WERI-Rb-1 (cell line): Measurements from ENCODE around the gene SEC31A.
"Not testable (repeated sequence)": the region's sequence is repeated elsewhere in the genome, so short reads cannot be mapped to it uniquely, and the experiment has no call there.

Experiments used
- DNase-seq: peaks from one replicate; pipeline ENCODE4 v3.0.0-alpha.2; 2020
- H3K27ac ChIP-seq: fragments of 250-450 bp; sonication (Bioruptor Pico); 2 replicates; pipeline ENCODE4 v1.5.1; 2020; ENCODE audit warnings: mild to moderate bottlenecking, moderate library complexity
- H3K27me3 ChIP-seq: fragments of 250-450 bp; sonication (Bioruptor Pico); 2 replicates; pipeline ENCODE4 v1.5.1; 2021; ENCODE audit warnings: mild to moderate bottlenecking, low read depth, moderate library complexity; ENCODE audit not compliant: insufficient read depth, severe bottlenecking
- H3K36me3 ChIP-seq: fragments of 250-450 bp; sonication (Bioruptor Pico); 2 replicates; pipeline ENCODE4 v1.5.1; 2020; ENCODE audit warnings: mild to moderate bottlenecking, moderate library complexity
- H3K4me3 ChIP-seq: 2 replicates; pipeline ENCODE4 v1.5.1; 2011; ENCODE audit warnings: low read depth, mild to moderate bottlenecking, control low read depth, low read length
- H3K9me3 ChIP-seq: fragments of 250-450 bp; sonication (Bioruptor Pico); 2 replicates; pipeline ENCODE4 v1.5.1; 2021; ENCODE audit warnings: mild to moderate bottlenecking, moderate library complexity; ENCODE audit not compliant: severe bottlenecking
- TF ChIP-seq, protein P1 (sequence below): IDR thresholded peaks from 2 replicates; pipeline ENCODE4 v1.5.1; 2011; ENCODE audit warnings: low read depth, mild to moderate bottlenecking, control low read depth, inconsistent platforms, low read length

SEC31A gene

GRCh38 chr4:82921795-82922194 is 30.8 kb upstream of the SEC31A start:
- DNase-seq: no peak
- no peaks in the 10 kb centered on the region for H3K27me3 ChIP-seq
- TF ChIP-seq, protein P1, sequence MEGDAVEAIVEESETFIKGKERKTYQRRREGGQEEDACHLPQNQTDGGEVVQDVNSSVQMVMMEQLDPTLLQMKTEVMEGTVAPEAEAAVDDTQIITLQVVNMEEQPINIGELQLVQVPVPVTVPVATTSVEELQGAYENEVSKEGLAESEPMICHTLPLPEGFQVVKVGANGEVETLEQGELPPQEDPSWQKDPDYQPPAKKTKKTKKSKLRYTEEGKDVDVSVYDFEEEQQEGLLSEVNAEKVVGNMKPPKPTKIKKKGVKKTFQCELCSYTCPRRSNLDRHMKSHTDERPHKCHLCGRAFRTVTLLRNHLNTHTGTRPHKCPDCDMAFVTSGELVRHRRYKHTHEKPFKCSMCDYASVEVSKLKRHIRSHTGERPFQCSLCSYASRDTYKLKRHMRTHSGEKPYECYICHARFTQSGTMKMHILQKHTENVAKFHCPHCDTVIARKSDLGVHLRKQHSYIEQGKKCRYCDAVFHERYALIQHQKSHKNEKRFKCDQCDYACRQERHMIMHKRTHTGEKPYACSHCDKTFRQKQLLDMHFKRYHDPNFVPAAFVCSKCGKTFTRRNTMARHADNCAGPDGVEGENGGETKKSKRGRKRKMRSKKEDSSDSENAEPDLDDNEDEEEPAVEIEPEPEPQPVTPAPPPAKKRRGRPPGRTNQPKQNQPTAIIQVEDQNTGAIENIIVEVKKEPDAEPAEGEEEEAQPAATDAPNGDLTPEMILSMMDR: no peak
- H3K36me3 ChIP-seq: peaks cover 11% of the 10 kb centered on the region
- H3K9me3 ChIP-seq: no peaks in the 10 kb centered on the region
- H3K4me3 ChIP-seq: no peak overlapping the region
- H3K27ac ChIP-seq: no peak overlapping the region

DNA sequence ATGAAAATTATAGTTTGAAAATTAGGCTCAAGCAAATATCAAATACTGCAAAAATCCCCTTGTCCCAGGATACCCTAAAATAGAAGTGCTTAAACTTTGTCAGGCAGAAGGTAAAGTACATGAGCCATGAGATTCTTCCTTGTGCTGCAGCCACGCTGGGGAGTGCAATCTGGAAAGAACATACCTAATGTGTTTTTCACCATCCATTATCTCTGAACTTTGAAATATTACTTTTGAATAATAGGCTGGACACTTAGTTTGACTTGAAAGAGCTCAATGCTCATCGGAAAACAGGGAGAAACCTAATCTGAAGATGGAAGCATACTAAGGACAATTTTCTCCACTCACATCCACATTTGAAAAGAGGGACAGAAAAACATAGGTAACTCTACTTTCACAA is 28.4 kb upstream of the SEC31A start:
- Histone ChIP-seq H3K4me3 (no peak overlapping the region), H3K36me3 (peaks cover 15% of the 10 kb centered on the region), H3K27ac (no peak overlapping the region), H3K9me3 (no peaks in the 10 kb centered on the region), H3K27me3 (no peaks in the 10 kb centered on the region)
- no peak for DNase-seq
- TF ChIP-seq, protein P1: no peak

- H3K36me3 ChIP-seq: peaks cover 15% of the 10 kb centered on the region
- TF ChIP-seq, protein P1: no peak
- H3K27me3 ChIP-seq: no peaks in the 10 kb centered on the region
- no peaks in the 10 kb centered on the region for H3K9me3 ChIP-seq
- DNase-seq: no peak
- no peak overlapping the region for H3K27ac ChIP-seq
- no peak overlapping the region for H3K4me3 ChIP-seq
Measured at GRCh38 chr4:82918091-82918490, 27.1 kb upstream of the SEC31A start.

DNA sequence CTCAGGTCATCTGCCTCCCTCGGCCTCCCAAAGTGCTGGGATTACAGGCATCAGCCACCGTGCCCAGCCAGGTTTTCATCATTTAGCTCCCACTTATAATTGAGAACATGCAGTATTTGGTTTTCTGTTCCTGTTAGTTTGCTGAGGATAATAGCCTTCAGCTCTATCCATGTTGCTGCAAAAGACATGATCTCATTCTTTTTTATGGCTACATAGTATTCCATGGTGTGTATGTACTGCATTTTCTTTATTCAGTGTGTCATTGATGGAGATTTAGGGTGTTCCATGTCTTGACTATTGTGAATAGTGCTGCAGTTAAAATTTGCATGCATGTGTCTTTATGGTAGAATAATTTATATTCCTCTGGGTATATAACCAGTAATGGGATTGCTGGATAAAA is 23.0 kb upstream of the SEC31A start:
- not testable (repeated sequence) for DNase-seq, H3K4me3 ChIP-seq, H3K27me3 ChIP-seq, H3K9me3 ChIP-seq, H3K27ac ChIP-seq
- peaks cover 26% of the 10 kb centered on the region for H3K36me3 ChIP-seq

- no peak overlapping the region for H3K4me3 ChIP-seq
- peaks cover 30% of the 10 kb centered on the region for H3K36me3 ChIP-seq
- no peak for DNase-seq
- TF ChIP-seq, protein P1: no peak
- no peaks in the 10 kb centered on the region for H3K9me3 ChIP-seq
- no peaks in the 10 kb centered on the region for H3K27me3 ChIP-seq
- no peak overlapping the region for H3K27ac ChIP-seq
Measured at GRCh38 chr4:82913305-82913704, 22.4 kb upstream of the SEC31A start.

DNA sequence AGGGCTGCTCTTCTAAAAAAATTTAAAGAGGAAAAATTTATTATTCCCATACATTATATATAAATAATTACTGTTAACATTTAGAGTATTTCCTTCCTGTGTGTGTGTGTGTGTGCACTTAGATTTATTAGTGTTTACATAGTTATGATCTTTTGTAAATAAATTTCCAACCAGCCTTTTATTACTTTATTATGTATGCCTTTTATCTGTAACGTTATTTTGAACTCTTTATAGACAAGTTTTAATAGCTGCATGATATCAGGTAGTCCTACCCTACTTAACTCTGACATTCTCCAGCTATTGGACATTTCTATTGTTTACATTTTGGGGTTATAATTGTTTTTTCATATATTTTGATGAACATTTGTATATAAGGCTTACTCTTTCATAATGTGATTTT is 18.4 kb upstream of the SEC31A start:
- TF ChIP-seq, protein P1: no peak
- H3K27ac ChIP-seq: no peak overlapping the region
- H3K4me3 ChIP-seq: no peak overlapping the region
- no peaks in the 10 kb centered on the region for H3K27me3 ChIP-seq
- H3K36me3 ChIP-seq: peaks cover 42% of the 10 kb centered on the region
- H3K9me3 ChIP-seq: no peaks in the 10 kb centered on the region
- no peak for DNase-seq
